ENCODE results near the gene SUMO1. TPM values are rescaled to one million over a fixed set of nuclear protein-coding genes. Genes with fewer than 3 reads are reported as not detected.
"Not testable (repeated sequence)": the region's sequence is repeated elsewhere in the genome, so short reads cannot be mapped to it uniquely, and the experiment has no call there.

Gene SUMO1
- total RNA-seq, 1 experiment from 2014 or later: 137 TPM

DNA sequence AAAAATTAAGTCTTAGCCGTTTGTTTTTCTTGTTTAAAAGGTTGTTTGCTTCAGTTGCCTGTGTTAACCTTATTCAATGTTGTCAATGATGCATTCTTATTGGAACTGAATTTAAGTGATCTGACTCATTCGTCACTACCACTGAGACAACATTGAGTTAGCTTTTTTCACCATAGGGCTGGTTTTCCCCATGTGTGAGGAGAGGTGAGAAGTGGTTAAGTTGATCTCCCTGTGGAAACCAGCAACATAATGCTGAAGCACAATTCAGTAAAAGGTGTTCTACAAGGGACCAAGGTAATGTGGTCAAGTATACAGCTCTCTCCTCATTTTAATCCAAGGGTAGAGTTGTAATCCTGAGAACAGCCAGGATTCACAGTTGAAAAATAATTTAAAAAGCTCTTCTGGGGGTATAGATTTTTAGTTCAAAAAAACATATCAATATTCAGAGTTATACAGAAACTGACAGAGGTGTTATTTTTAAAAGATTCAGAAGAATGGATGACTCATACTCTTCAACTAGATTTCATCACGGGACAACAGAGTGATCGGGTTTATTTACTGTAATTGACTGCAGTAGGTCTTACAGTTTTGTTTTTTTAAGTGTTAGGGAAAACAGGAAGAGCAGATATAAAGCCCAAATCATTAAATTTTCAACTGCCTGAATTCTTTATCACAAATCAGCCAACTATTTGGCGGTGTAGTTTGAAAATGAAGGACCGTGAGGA, 39.8 kb upstream of the SUMO1 start:
- DNase-seq: no peak
- no peak overlapping the region for H3K27ac Mint-ChIP-seq (ENCODE audit: unreplicated experiment)
- Histone ChIP-seq H3K4me1 (no peaks in the 10 kb centered on the region), H3K27me3 (replicated peaks; ENCODE audit: control insufficient read depth, insufficient read depth, low read length) (no peaks in the 10 kb centered on the region), H3K4me3 (ENCODE audit: low read depth, low read length) (no peak overlapping the region), H3K9me3 (no peaks in the 10 kb centered on the region), H3K36me3 (ENCODE audit: control insufficient read depth, insufficient read depth, low read length) (peaks cover 3% of the 10 kb centered on the region)
- peaks cover 80% of the 10 kb centered on the region for H3K36me3 Mint-ChIP-seq (ENCODE audit: insufficient read depth, unreplicated experiment)
- TSS peak; percentile 9 for BruUV-seq (replicated peaks)
- TF ChIP-seq, protein P1, sequence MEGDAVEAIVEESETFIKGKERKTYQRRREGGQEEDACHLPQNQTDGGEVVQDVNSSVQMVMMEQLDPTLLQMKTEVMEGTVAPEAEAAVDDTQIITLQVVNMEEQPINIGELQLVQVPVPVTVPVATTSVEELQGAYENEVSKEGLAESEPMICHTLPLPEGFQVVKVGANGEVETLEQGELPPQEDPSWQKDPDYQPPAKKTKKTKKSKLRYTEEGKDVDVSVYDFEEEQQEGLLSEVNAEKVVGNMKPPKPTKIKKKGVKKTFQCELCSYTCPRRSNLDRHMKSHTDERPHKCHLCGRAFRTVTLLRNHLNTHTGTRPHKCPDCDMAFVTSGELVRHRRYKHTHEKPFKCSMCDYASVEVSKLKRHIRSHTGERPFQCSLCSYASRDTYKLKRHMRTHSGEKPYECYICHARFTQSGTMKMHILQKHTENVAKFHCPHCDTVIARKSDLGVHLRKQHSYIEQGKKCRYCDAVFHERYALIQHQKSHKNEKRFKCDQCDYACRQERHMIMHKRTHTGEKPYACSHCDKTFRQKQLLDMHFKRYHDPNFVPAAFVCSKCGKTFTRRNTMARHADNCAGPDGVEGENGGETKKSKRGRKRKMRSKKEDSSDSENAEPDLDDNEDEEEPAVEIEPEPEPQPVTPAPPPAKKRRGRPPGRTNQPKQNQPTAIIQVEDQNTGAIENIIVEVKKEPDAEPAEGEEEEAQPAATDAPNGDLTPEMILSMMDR (IDR thresholded peaks at IDR 0.05; ENCODE audit: insufficient read depth in 1 of 2, low read depth in 1 of 2, low read length in 1 of 2, severe bottlenecking in 1 of 2, unreplicated experiment in 1 of 2): no peak
- no peak overlapping the region for H3K4me3 Mint-ChIP-seq (ENCODE audit: unreplicated experiment)
- no peaks in the 10 kb centered on the region for H3K27me3 Mint-ChIP-seq (ENCODE audit: insufficient read depth, unreplicated experiment)
- intact Hi-C loops (cut with micrococcal nuclease; ENCODE audit: unreplicated experiment): no loop called here
- ChIA-PET POLR2A (interaction anchor here (0.6 kb wide), 1 partner anchor 252 kb away, joined by 3 read pairs; no protein-coding TSS in a partner anchor), CTCF (interaction anchor here (0.6 kb wide), 1 partner anchor 126 kb away, joined by 3 read pairs; no protein-coding TSS in a partner anchor)
- no peaks in the 10 kb centered on the region for H3K9me3 Mint-ChIP-seq (ENCODE audit: unreplicated experiment)
- peaks cover 6% of the 10 kb centered on the region for H3K4me1 Mint-ChIP-seq (ENCODE audit: low read depth, unreplicated experiment)

DNA sequence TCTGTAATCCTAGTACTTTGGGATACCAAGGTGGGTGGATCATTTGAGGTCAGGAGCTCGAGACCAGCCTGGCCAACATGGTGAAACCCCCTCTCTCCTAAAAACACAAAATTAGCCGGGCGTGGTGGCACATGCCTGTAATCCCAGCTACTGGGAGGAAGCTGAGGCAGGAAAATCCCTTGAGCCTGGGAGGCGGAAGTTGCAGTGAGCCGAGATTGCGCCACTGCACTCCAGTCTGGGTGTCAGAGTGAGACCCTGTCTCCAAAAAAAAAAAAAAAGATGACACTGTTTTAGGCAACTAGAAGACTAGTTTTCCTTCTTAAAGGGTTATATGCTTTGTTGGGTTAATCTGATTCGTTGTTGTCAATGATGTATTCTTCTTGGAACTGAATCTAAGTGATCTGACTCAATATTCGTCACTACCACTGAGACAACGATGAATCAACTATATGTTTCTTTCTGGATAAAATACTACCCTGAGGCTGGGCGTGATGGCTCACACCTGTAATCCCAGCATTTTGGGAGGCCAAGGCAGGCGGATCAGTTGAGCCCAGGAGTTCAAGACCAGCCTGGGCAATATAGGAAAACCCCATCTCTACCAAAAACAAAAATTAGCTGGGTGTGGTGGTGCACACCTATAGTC, 37.8 kb upstream of the SUMO1 start:
- H3K9me3 Mint-ChIP-seq (ENCODE audit: unreplicated experiment); H3K9me3 ChIP-seq; H3K27me3 ChIP-seq (replicated peaks; ENCODE audit: control insufficient read depth, insufficient read depth, low read length); H3K4me1 ChIP-seq; H3K4me3 Mint-ChIP-seq (ENCODE audit: unreplicated experiment); H3K27me3 Mint-ChIP-seq (ENCODE audit: insufficient read depth, unreplicated experiment); H3K4me3 ChIP-seq (ENCODE audit: low read depth, low read length); POLR2A ChIA-PET; intact Hi-C loops (cut with micrococcal nuclease; ENCODE audit: unreplicated experiment); H3K36me3 ChIP-seq (ENCODE audit: control insufficient read depth, insufficient read depth, low read length); H3K27ac Mint-ChIP-seq (ENCODE audit: unreplicated experiment); DNase-seq; CTCF ChIA-PET; BruUV-seq (replicated peaks); H3K4me1 Mint-ChIP-seq (ENCODE audit: low read depth, unreplicated experiment): not testable (repeated sequence)
- H3K36me3 Mint-ChIP-seq (ENCODE audit: insufficient read depth, unreplicated experiment): peaks cover 60% of the 10 kb centered on the region

DNA sequence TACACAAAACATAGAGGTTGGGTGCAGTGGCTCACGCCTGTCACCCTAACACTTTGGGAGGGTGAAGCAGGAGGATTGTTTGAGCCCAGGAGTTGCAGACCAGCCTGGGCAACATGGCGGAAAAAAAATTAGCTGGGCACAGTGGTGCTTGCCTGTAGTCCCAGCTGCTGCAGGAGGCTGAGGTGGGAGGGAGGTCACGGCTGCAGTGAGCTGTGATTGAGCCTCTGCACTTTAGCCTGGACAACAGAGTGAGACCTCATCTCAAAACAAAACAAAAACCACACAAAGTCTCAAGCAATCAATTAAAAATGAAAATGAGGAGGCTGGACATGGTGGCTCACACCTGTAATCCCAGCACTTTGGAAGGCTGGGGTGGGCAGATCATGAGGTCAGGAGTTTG, 32.1 kb upstream of the SUMO1 start:
- no peak for DNase-seq
- H3K9me3 ChIP-seq: no peaks in the 10 kb centered on the region
- H3K4me3 Mint-ChIP-seq (ENCODE audit: unreplicated experiment): no peak overlapping the region
- no peaks in the 10 kb centered on the region for H3K27me3 ChIP-seq (replicated peaks; ENCODE audit: control insufficient read depth, insufficient read depth, low read length)
- no peaks in the 10 kb centered on the region; the same call in 1 of the 2 replicates for H3K36me3 ChIP-seq (ENCODE audit: control insufficient read depth, insufficient read depth, low read length)
- no peak overlapping the region for H3K27ac Mint-ChIP-seq (ENCODE audit: unreplicated experiment)
- POLR2A ChIA-PET: no interaction called here
- H3K36me3 Mint-ChIP-seq (ENCODE audit: insufficient read depth, unreplicated experiment): peaks cover 19% of the 10 kb centered on the region
- intact Hi-C loops (cut with micrococcal nuclease; ENCODE audit: unreplicated experiment): no loop called here
- TF ChIP-seq, protein P1 (IDR thresholded peaks at IDR 0.05; ENCODE audit: insufficient read depth in 1 of 2, low read depth in 1 of 2, low read length in 1 of 2, severe bottlenecking in 1 of 2, unreplicated experiment in 1 of 2): no peak
- BruUV-seq (replicated peaks): no TSS peak
- H3K4me1 ChIP-seq: peaks cover 13% of the 10 kb centered on the region; the same call in 1 of the 2 replicates
- H3K4me1 Mint-ChIP-seq (ENCODE audit: low read depth, unreplicated experiment): no peaks in the 10 kb centered on the region
- CTCF ChIA-PET: no interaction called here
- no peaks in the 10 kb centered on the region for H3K27me3 Mint-ChIP-seq (ENCODE audit: insufficient read depth, unreplicated experiment)
- no peaks in the 10 kb centered on the region for H3K9me3 Mint-ChIP-seq (ENCODE audit: unreplicated experiment)
- H3K4me3 ChIP-seq (ENCODE audit: low read depth, low read length): no peak overlapping the region

Data from Caco-2 (cell line).